ENCODE data around the gene RIOK3.

DNA sequence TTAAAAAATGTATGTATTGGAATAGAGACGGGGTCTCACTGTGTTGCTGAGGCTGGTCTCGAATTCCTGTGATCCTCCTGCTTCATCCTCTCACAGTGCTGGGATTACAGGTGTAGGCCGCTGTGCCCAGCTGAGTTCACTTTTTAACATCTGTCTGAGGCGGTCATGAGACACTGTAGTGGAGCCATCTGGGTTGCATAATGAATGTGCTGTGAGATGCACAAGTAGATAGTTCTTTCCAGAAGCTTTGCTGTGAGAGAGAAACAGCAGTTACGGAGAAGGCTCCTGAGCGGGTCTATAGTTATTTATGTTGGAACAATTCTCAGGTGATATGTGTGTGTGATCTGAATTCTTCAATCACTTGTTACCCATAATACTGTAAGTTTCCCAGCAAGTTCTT is 53.3 kb downstream of the RIOK3 start:
- TF ChIP-seq, protein P1, sequence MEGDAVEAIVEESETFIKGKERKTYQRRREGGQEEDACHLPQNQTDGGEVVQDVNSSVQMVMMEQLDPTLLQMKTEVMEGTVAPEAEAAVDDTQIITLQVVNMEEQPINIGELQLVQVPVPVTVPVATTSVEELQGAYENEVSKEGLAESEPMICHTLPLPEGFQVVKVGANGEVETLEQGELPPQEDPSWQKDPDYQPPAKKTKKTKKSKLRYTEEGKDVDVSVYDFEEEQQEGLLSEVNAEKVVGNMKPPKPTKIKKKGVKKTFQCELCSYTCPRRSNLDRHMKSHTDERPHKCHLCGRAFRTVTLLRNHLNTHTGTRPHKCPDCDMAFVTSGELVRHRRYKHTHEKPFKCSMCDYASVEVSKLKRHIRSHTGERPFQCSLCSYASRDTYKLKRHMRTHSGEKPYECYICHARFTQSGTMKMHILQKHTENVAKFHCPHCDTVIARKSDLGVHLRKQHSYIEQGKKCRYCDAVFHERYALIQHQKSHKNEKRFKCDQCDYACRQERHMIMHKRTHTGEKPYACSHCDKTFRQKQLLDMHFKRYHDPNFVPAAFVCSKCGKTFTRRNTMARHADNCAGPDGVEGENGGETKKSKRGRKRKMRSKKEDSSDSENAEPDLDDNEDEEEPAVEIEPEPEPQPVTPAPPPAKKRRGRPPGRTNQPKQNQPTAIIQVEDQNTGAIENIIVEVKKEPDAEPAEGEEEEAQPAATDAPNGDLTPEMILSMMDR (IDR thresholded peaks at IDR 0.05) = no peak
- TF ChIP-seq EP300 (IDR thresholded peaks at IDR 0.05) = no peak

All from suprapubic skin (tissue), 3 donors.